GM23338 (cell line): ENCODE data around the gene SMU1. TPM values are rescaled to one million over a fixed set of nuclear protein-coding genes. Genes with fewer than 3 reads are reported as not detected.

Experiments used
- ATAC-seq: fragments of 200-7000 bp; cut with Tn5 transposase; 3 replicates; pipeline ENCODE4 v1.9.1; 2020
- DNase-seq: peaks from one replicate; pipeline ENCODE4 v3.0.0-alpha.2; 2015; ENCODE audit warnings: low spot score
- H2AFZ ChIP-seq: fragments of 200-600 bp; sonication (generic); 2 replicates; pipeline ENCODE4 v1.8.0; 2016; ENCODE audit warnings: antibody characterized with exemption, mild to moderate bottlenecking, moderate library complexity
- H3F3A ChIP-seq: fragments of 200-600 bp; sonication (generic); replicated peaks from 2 replicates; pipeline ENCODE4 v1.8.0; 2017; ENCODE audit warnings: antibody characterized with exemption, mixed run types, low read depth
- H3K27ac ChIP-seq: fragments of 200-600 bp; sonication (generic); 2 replicates; pipeline ENCODE4 v1.6.1; 2016; ENCODE audit warnings: low read depth
- H3K27me3 ChIP-seq: fragments of 200-600 bp; sonication (generic); 2 replicates; pipeline ENCODE4 v1.8.0; 2016; ENCODE audit warnings: mild to moderate bottlenecking, mixed run types, moderate library complexity; ENCODE audit not compliant: insufficient read depth
- H3K36me3 ChIP-seq: fragments of 200-600 bp; sonication (generic); 2 replicates; pipeline ENCODE4 v1.8.0; 2016; ENCODE audit warnings: mild to moderate bottlenecking; ENCODE audit not compliant: insufficient read depth
- H3K4me1 ChIP-seq: fragments of 200-600 bp; sonication (generic); 2 replicates; pipeline ENCODE4 v1.8.0; 2016; ENCODE audit warnings: mild to moderate bottlenecking, moderate library complexity; ENCODE audit not compliant: insufficient read depth
- H3K4me2 ChIP-seq: fragments of 200-600 bp; sonication (generic); 2 replicates; pipeline ENCODE4 v1.7.1; 2017; ENCODE audit warnings: mixed run types
- H3K4me3 ChIP-seq: fragments of 200-600 bp; sonication (generic); 2 replicates; pipeline ENCODE4 v1.6.1; 2016; ENCODE audit warnings: mixed run types
- H3K79me2 ChIP-seq: fragments of 200-600 bp; sonication (generic); replicated peaks from 2 replicates; pipeline ENCODE4 v1.8.0; 2017; ENCODE audit warnings: mild to moderate bottlenecking; ENCODE audit not compliant: insufficient read depth
- H3K9me2 ChIP-seq: fragments of 200-600 bp; sonication (generic); 2 replicates; pipeline ENCODE4 v1.8.0; 2017; ENCODE audit not compliant: insufficient read depth
- H4K20me1 ChIP-seq: fragments of 200-600 bp; sonication (generic); replicated peaks from 2 replicates; pipeline ENCODE4 v1.8.0; 2017; ENCODE audit warnings: mild to moderate bottlenecking; ENCODE audit not compliant: insufficient read depth
- H3K27ac Mint-ChIP-seq: 2 replicates; pipeline ENCODE4 v1.8.0; 2020; ENCODE audit warnings: inconsistent platforms, mild to moderate bottlenecking, moderate library complexity, mixed read lengths
- H3K27me3 Mint-ChIP-seq: 3 replicates; pipeline ENCODE4 v1.8.0; 2022; ENCODE audit warnings: low read depth, mild to moderate bottlenecking, moderate library complexity, mixed read lengths, inconsistent platforms; ENCODE audit not compliant: insufficient read depth, poor library complexity
- H3K36me3 Mint-ChIP-seq: 3 replicates; pipeline ENCODE4 v1.8.0; 2021; ENCODE audit warnings: low read depth, mild to moderate bottlenecking, inconsistent platforms, moderate library complexity, mixed read lengths
- H3K4me1 Mint-ChIP-seq: 3 replicates; pipeline ENCODE4 v1.8.0; 2020; ENCODE audit warnings: mild to moderate bottlenecking, inconsistent platforms, mixed read lengths
- H3K4me3 Mint-ChIP-seq: 3 replicates; pipeline ENCODE4 v1.8.0; 2021; ENCODE audit warnings: moderate library complexity, mild to moderate bottlenecking, inconsistent platforms, mixed read lengths
- H3K9me3 Mint-ChIP-seq: 3 replicates; pipeline ENCODE4 v1.8.0; 2020; ENCODE audit warnings: moderate library complexity, mild to moderate bottlenecking, inconsistent platforms, mixed read lengths
- CREB1 ChIP-seq: fragments of 250-450 bp; sonication (Bioruptor Pico); IDR thresholded peaks from 2 replicates; pipeline ENCODE4 v1.5.0; 2020; ENCODE audit warnings: low read depth, mild to moderate bottlenecking, moderate library complexity
- CTCF ChIP-seq, 2 experiments: fragments of 200-600 bp in 1 of 2; sonication (generic) in 1 of 2; conservative IDR thresholded peaks; 2 replicates each; pipeline versions ENCODE4 v1.5.1 to v1.6.1; 2016 to 2017; ENCODE audit warnings: antibody characterized with exemption in 2 of 2, low read depth in 2 of 2, mild to moderate bottlenecking in 2 of 2, moderate library complexity in 1 of 2
- JUNB ChIP-seq: IDR thresholded peaks from one replicate; pipeline ENCODE4 v1.6.1; 2016; ENCODE audit warnings: antibody characterized with exemption; ENCODE audit not compliant: unreplicated experiment
- REST ChIP-seq: IDR thresholded peaks from one replicate; pipeline ENCODE4 v1.6.1; 2018; ENCODE audit warnings: antibody characterized with exemption; ENCODE audit not compliant: unreplicated experiment
- ZNF114 ChIP-seq: fragments of 250-450 bp; sonication (Bioruptor Pico); IDR thresholded peaks from 2 replicates; pipeline ENCODE4 v1.5.0; 2020; ENCODE audit warnings: mild to moderate bottlenecking, moderate library complexity
- ZNF331 ChIP-seq: fragments of 250-450 bp; sonication (Bioruptor Pico); IDR thresholded peaks from 2 replicates; pipeline ENCODE4 v1.5.0; 2020; ENCODE audit warnings: low read depth, mild to moderate bottlenecking, moderate library complexity
- ZNF462 ChIP-seq: fragments of 250-450 bp; sonication (Bioruptor Pico); IDR thresholded peaks from 2 replicates; pipeline ENCODE4 v1.5.0; 2020; ENCODE audit warnings: mild to moderate bottlenecking, moderate library complexity
- polyA plus RNA-seq: library from polyadenylated mRNA; unstranded; fragments of >200 nt; fragmentation: Nextera tagmentation; extraction: Ambion mirVana; gene quantifications from 2 replicates; pipeline ENCODE4 v1.2.1, GENCODE V29; 2016
- total RNA-seq: library from RNA; depleted of rRNA; stranded (reverse); fragments of >200 nt; shearing (Covaris generic); gene quantifications from 2 replicates; pipeline ENCODE4 v1.2.3, GENCODE V29; 2014

The SMU1 gene
- total and polyA plus RNA-seq, 2 experiments from 2014 or later: 14.3 to 23.8 TPM

- H3K9me3 Mint-ChIP-seq: no peaks in the 10 kb centered on the region
Observed at GRCh38 chr9:33099754-33100153, 23.3 kb upstream of the SMU1 start.

GRCh38 chr9:33097192-33097591 lies 20.7 kb upstream of the SMU1 start:
- Histone ChIP-seq H3F3A (no peaks in the 10 kb centered on the region), H3K27me3 (no peaks in the 10 kb centered on the region), H3K4me3 (no peak overlapping the region), H3K9me2 (0 out of 2 replicates have a peak, but pooled peaks cover 9% of the 10 kb centered on the region), H3K4me1 (no peaks in the 10 kb centered on the region), H4K20me1 (no peaks in the 10 kb centered on the region), H3K4me2 (no peak overlapping the region), H3K27ac (no peak overlapping the region), H3K79me2 (no peaks in the 10 kb centered on the region), H2AFZ (no peak overlapping the region), H3K36me3 (no peaks in the 10 kb centered on the region)
- H3K27ac Mint-ChIP-seq: no peak overlapping the region
- no peak for ATAC-seq
- no peaks in the 10 kb centered on the region for H3K9me3 Mint-ChIP-seq
- TF ChIP-seq JUNB (no peak), ZNF462 (CRISPR knock-in tag) (no peak), CTCF (conservative IDR thresholded peaks at IDR 0.05; ENCODE audit: low read depth in 2 of 2) (no peak), REST (no peak), ZNF331 (CRISPR knock-in tag) (no peak), CREB1 (CRISPR knock-in tag) (no peak)
- peaks cover 3% of the 10 kb centered on the region for H3K27me3 Mint-ChIP-seq
- H3K4me3 Mint-ChIP-seq: no peak overlapping the region
- H3K36me3 Mint-ChIP-seq: no peaks in the 10 kb centered on the region
- H3K4me1 Mint-ChIP-seq: no peaks in the 10 kb centered on the region
- DNase-seq: no peak

More at GRCh38 chr9:33099754-33100153, 23.3 kb upstream of the SMU1 start:
- no peaks in the 10 kb centered on the region for H4K20me1 ChIP-seq
- H3K4me1 Mint-ChIP-seq: peaks cover 7% of the 10 kb centered on the region; the same call in 2 of the 3 replicates
- H3K36me3 ChIP-seq: no peaks in the 10 kb centered on the region
- no peak for TF ChIP-seq ZNF114 (CRISPR knock-in tag)
- H3K4me3 ChIP-seq: no peak overlapping the region
- H3K9me2 ChIP-seq: 0 out of 2 replicates have a peak, but pooled peaks cover 9% of the 10 kb centered on the region
- no peak for DNase-seq
- no peaks in the 10 kb centered on the region for H3K36me3 Mint-ChIP-seq
- no peaks in the 10 kb centered on the region for H3K79me2 ChIP-seq
- H3K27ac Mint-ChIP-seq: no peak overlapping the region
- H3K27ac ChIP-seq: no peak overlapping the region
- peaks cover 5% of the 10 kb centered on the region for H3K27me3 Mint-ChIP-seq
- no peak overlapping the region for H3K4me2 ChIP-seq
- no peaks in the 10 kb centered on the region for H3F3A ChIP-seq
- no peak overlapping the region for H3K4me3 Mint-ChIP-seq
- H2AFZ ChIP-seq: no peak overlapping the region
- no peak for ATAC-seq
- no peaks in the 10 kb centered on the region for H3K27me3 ChIP-seq
- no peaks in the 10 kb centered on the region; the same call in 1 of the 2 replicates for H3K4me1 ChIP-seq
